Ectodermal cell (in vitro differentiated cells): ENCODE measurements around the gene MYO1E.

ENCODE experiments used
- H3K27ac ChIP-seq: 2 replicates; pipeline ENCODE4 v1.7.0; 2013; ENCODE audit warnings: mild to moderate bottlenecking, low read depth, low read length; ENCODE audit not compliant: insufficient read depth, poor library complexity, severe bottlenecking
- H3K27me3 ChIP-seq: 2 replicates; pipeline ENCODE4 v1.7.0; 2013; ENCODE audit warnings: mild to moderate bottlenecking, low read length; ENCODE audit not compliant: insufficient read depth, control insufficient read depth, poor library complexity, severe bottlenecking
- H3K36me3 ChIP-seq: one replicate; pipeline ENCODE4 v1.7.0; 2013; ENCODE audit warnings: low read length; ENCODE audit not compliant: control insufficient read depth, insufficient read depth
- H3K4me1 ChIP-seq: one replicate; pipeline ENCODE4 v1.7.0; 2013; ENCODE audit warnings: low read length; ENCODE audit not compliant: control insufficient read depth, insufficient read depth
- H3K4me3 ChIP-seq: 2 replicates; pipeline ENCODE4 v1.7.0; 2013; ENCODE audit warnings: low read depth, low read length, control low read depth; ENCODE audit not compliant: insufficient read depth
- H3K9me3 ChIP-seq: 2 replicates; pipeline ENCODE4 v1.7.0; 2013; ENCODE audit warnings: mild to moderate bottlenecking, low read length, moderate library complexity; ENCODE audit not compliant: control insufficient read depth
- WGBS, 2 experiments: methylation state at CpG; one replicate each; pipeline ENCODE4 v1.1.7; 2013; ENCODE audit warnings: missing lambda C conversion rate in 2 of 2; 5-methylcytosine and 5-hydroxymethylcytosine counted together

MYO1E gene

DNA sequence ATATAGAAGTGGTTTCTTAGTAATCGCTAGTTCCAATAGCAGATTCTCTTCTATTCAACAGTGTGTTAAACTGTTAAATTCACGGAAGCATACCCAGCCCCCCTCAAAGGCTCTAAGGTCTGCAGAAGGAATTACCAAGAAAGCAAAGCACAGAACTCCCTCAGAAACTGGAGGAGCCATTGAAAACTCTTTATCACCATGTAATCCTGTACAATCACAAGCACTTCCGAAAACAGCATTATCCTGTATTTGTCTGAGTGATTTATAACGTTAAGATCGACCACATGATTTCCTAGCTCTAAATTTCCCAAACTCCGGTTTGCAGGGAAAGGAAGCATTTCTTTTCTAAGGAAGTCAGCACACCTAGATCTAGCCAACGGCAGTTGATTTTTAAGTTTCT lies 20.0 kb downstream of the MYO1E start:
- Histone ChIP-seq H3K4me1 (peaks cover 7% of the 10 kb centered on the region), H3K4me3 (no peak overlapping the region), H3K36me3 (no peaks in the 10 kb centered on the region), H3K27me3 (no peaks in the 10 kb centered on the region), H3K9me3 (no peaks in the 10 kb centered on the region), H3K27ac (no peak overlapping the region)
- 61 to 76% methylated on average over 6 to 7 of the region's 7 CpGs for WGBS, 2 experiments

DNA sequence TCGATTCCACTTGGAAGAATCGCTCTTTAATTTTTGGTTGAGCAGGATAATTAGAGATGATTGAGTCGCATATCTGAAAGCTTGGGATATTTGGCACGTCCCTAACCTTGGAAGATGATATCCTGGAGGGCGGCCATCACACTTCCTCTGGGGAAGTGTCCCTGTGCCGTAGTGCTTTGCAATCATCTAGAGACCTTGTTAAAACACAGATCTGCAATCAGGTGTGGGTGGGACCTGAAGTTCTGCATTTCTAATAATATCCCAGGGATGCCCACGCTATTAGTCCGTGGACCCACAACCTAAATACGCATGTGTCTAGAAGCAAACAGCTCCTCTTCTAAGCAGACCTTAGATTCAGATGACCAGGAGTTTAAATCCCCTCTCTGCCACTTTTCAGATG lies 20.5 kb downstream of the MYO1E start:
- no peaks in the 10 kb centered on the region for H3K27me3 ChIP-seq
- 92 to 93% methylated on average over 9 of the region's 9 CpGs for WGBS, 2 experiments

DNA sequence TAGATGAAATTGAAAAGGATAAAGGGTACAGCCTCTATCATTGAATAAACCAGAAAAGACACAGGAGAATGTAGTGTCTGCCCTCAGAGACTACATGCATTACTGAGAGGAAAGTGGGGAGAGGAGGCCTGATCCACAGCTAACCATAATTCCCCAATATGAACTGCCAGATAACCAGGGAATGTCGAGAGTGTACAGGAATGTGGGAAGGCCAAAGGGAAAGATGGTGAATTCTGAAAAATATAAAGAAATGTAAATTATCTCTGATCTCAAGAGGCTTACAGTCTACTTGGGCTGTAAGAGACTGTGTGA lies 22.3 kb downstream of the MYO1E start:
- no peak overlapping the region for H3K27ac ChIP-seq
- H3K27me3 ChIP-seq, result no peaks in the 10 kb centered on the region
- no peak overlapping the region for H3K4me3 ChIP-seq
- H3K36me3 ChIP-seq, result no peaks in the 10 kb centered on the region
- 88 to 94% methylated on average over 1 of the region's 1 CpG for WGBS, 2 experiments
- peaks cover 7% of the 10 kb centered on the region for H3K4me1 ChIP-seq
- H3K9me3 ChIP-seq, result no peaks in the 10 kb centered on the region

More for the DNA sequence above, 20.5 kb downstream of the MYO1E start:
- Histone ChIP-seq H3K27ac (no peak overlapping the region), H3K4me3 (no peak overlapping the region), H3K36me3 (no peaks in the 10 kb centered on the region), H3K4me1 (peaks cover 7% of the 10 kb centered on the region), H3K9me3 (no peaks in the 10 kb centered on the region)

DNA sequence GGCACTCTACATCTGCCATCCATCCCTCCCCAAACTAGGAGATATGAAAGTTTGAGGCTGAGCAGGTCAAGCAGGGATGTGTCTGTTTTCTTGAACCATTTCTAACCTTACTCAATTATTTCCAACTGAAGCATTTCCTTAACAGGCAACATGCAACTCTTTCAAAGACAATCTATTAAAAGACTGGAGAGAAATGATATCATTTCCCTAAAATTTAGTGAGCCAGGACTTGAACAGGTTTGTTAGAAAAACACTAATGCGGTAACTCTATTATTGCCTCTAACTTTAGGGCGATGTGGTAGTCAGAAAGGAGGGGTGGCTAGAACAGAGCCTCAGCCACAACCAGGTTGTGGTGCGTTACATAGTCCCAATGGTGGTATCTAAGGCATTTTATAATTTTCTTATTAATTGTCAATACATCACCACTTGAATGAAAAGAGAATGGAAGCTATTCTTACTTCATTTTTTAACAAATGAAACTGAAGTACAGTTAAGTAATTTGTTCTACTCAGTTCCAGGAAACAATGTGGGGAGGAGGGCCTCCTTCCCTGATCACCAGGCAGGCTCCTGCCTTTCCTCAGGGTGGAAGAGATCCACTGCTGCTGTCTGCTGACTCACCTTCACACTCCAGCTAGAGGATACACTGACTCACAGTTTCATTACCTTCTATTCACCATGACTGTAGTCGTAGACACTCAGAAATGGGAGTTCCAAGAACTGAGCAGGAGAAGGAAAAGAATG lies 22.8 kb downstream of the MYO1E start:
- Histone ChIP-seq H3K27me3 (no peaks in the 10 kb centered on the region), H3K9me3 (no peaks in the 10 kb centered on the region), H3K4me3 (no peak overlapping the region), H3K27ac (no peak overlapping the region), H3K4me1 (peaks cover 5% of the 10 kb centered on the region), H3K36me3 (no peaks in the 10 kb centered on the region)
- WGBS, 2 experiments, result 77 to 89% methylated on average over 3 to 4 of the region's 4 CpGs

DNA sequence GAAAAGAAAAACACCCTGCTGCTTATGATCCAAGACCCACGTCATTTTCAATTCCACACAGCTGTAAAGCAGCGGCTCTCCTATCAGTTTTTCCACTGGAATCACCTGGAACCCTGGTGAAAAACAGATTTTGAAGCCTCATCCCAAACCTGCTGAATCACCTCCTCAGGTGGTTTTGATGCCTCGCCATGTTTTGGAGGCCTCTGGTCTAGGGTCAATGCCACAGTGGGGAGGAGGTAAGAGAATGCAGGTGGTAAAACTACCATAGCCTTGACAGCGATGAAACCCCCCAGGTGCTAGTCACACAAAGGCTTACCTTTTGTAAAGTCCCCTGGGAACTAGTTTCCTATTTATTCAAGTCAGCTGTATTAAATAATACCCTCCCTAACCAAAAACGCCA lies 24.8 kb downstream of the MYO1E start:
- no peak overlapping the region for H3K27ac ChIP-seq
- H3K9me3 ChIP-seq, result no peaks in the 10 kb centered on the region
- H3K4me1 ChIP-seq, result no peaks in the 10 kb centered on the region
- no peaks in the 10 kb centered on the region for H3K36me3 ChIP-seq
- H3K4me3 ChIP-seq, result no peak overlapping the region
- no peaks in the 10 kb centered on the region for H3K27me3 ChIP-seq
- 73 to 80% methylated on average over 5 of the region's 5 CpGs for WGBS, 2 experiments

DNA sequence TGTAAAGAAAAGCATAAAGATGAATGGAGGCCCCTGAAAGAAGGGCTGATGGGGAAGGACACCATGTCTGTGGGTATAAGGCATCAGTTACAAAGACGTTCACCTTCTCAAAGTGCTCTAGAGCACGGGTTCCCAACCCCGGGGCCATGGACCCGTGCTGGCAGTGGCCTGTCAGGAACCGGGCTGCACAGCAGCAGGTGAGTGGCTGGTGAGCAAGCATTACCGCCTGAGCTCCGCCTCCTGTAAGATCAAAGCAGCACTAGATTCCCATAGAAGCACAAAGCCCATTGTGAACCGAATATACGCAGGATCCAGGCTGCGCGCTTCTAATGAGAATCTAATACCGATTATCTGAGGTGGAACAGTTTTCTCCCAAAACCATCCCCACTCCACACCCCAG lies 25.7 kb downstream of the MYO1E start:
- no peaks in the 10 kb centered on the region for H3K9me3 ChIP-seq
- no peak overlapping the region for H3K4me3 ChIP-seq
- H3K4me1 ChIP-seq, result no peaks in the 10 kb centered on the region
- H3K27ac ChIP-seq, result no peak overlapping the region
- 75% methylated on average over 12 of the region's 12 CpGs for WGBS, 2 experiments
- H3K36me3 ChIP-seq, result no peaks in the 10 kb centered on the region
- H3K27me3 ChIP-seq, result no peaks in the 10 kb centered on the region

DNA sequence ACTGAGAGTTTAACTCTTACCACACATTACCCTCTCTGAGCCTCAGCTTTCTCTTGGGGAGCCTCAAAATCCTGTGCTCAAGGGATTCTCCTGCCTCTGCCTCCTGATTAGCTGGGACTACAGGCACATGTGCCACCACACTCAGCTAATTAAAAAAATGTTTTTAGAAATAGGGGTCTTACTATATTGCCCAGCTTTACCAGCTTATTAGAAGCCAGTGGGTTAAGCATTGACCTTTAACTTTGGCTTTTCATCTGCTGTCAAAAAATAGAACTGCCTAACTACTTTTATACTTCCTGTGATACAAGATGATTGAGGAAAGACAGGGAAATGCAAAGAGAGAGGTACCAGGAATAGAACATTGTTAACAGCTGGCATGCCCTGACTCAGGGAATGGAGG lies 27.3 kb downstream of the MYO1E start:
- H3K4me3 ChIP-seq, result no peak overlapping the region
- no peaks in the 10 kb centered on the region for H3K27me3 ChIP-seq
- no peak overlapping the region for H3K27ac ChIP-seq
- no peaks in the 10 kb centered on the region for H3K9me3 ChIP-seq
- no peaks in the 10 kb centered on the region for H3K4me1 ChIP-seq
- no peaks in the 10 kb centered on the region for H3K36me3 ChIP-seq

DNA sequence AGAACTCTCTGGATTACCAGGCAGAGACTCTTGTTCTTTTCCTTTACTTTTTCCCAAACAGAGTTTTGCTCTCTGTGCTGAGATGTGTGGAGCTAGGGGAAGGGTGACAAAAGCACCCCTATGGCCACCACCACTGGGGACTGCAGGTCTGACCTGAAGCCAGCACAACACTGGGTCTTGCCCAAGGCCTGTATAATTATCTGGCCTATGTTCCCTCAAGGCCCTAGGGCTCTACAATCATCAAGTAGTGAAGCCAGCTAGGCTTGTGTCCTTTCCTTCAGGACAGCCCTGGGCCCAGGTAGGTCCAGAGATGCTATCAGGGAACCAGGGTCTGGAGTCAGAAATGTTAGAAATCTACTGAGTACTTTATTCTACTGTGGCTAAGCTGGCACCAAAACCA lies 28.4 kb downstream of the MYO1E start:
- Histone ChIP-seq H3K4me3 (no peak overlapping the region), H3K36me3 (no peaks in the 10 kb centered on the region), H3K4me1 (no peaks in the 10 kb centered on the region), H3K9me3 (no peaks in the 10 kb centered on the region), H3K27me3 (no peaks in the 10 kb centered on the region), H3K27ac (no peak overlapping the region)

DNA sequence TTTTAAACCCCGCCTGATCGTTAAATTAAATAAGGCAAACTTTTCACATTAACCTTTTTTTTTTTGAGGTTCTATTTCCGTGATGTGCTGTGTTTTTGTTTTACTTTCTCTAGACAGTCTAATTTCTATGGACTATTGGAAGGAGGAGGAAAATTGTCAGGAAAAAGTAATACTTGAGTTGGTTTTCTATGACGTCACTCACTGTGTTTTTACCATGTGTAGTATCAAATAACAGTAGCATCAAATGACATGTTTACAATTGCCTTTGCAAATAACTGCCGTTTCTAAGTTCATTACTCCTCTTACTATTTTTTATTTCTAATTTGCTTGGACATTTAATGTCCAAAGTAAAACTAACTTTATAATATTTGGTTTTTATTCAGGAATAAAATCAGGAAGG lies 32.3 kb downstream of the MYO1E start:
- 84 to 92% methylated on average over 4 to 5 of the region's 5 CpGs for WGBS, 2 experiments
- Histone ChIP-seq H3K9me3 (no peaks in the 10 kb centered on the region), H3K36me3 (no peaks in the 10 kb centered on the region)

DNA sequence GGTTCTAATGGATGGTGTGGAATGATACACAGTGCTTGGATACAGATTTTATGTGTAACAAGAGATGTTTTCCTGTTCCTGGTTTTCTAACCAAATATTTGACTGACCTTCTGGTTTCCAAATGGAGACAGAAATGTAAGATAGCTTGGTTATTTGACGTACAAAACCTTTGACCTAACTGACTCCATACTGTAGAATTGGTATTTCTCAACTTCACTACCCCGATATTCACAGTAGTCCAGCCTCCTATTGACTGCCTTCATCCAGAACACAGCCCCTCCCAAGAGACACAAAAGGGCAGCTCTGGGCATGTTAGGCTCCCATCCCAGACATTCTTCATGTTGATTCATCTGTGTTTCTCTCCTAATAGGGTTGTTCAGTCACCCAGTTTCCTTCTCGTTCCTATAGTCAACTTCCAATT lies 33.4 kb downstream of the MYO1E start:
- H3K27ac ChIP-seq, result no peak overlapping the region
- 79 to 95% methylated on average over 2 to 3 of the region's 3 CpGs for WGBS, 2 experiments
- no peaks in the 10 kb centered on the region for H3K9me3 ChIP-seq
- H3K36me3 ChIP-seq, result no peaks in the 10 kb centered on the region
- H3K4me1 ChIP-seq, result no peaks in the 10 kb centered on the region
- H3K4me3 ChIP-seq, result no peak overlapping the region
- H3K27me3 ChIP-seq, result no peaks in the 10 kb centered on the region

More for the DNA sequence above, 32.3 kb downstream of the MYO1E start:
- H3K4me1 ChIP-seq, result no peaks in the 10 kb centered on the region
- H3K4me3 ChIP-seq, result no peak overlapping the region
- no peaks in the 10 kb centered on the region for H3K27me3 ChIP-seq
- H3K27ac ChIP-seq, result no peak overlapping the region

DNA sequence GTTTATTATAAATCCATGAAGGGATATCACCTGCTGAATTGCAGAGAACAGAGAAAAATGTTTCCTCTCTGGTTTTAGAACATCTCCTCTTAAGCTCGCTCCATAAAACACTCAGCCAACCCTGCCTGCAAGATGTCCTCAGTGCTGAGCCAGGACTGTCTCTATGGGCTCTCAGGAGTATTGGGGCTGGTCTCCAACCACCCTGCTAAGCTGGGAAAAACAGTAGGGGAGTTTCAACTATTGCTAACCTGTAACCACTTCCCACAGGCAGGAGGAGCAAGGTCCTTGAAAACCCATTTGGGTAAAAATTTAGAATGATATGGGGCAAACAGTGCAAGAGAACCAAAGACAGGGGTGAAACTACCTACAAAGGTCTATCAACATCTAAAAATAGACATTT lies 34.3 kb downstream of the MYO1E start:
- whole genome bisulfite sequencing, 2 experiments, result 91 to 94% methylated on average over 1 of the region's 1 CpG
- Histone ChIP-seq H3K27me3 (no peaks in the 10 kb centered on the region), H3K36me3 (no peaks in the 10 kb centered on the region), H3K4me3 (no peak overlapping the region), H3K4me1 (no peaks in the 10 kb centered on the region), H3K27ac (no peak overlapping the region), H3K9me3 (no peaks in the 10 kb centered on the region)
